ENCODE data around the gene COL5A1.

DNA sequence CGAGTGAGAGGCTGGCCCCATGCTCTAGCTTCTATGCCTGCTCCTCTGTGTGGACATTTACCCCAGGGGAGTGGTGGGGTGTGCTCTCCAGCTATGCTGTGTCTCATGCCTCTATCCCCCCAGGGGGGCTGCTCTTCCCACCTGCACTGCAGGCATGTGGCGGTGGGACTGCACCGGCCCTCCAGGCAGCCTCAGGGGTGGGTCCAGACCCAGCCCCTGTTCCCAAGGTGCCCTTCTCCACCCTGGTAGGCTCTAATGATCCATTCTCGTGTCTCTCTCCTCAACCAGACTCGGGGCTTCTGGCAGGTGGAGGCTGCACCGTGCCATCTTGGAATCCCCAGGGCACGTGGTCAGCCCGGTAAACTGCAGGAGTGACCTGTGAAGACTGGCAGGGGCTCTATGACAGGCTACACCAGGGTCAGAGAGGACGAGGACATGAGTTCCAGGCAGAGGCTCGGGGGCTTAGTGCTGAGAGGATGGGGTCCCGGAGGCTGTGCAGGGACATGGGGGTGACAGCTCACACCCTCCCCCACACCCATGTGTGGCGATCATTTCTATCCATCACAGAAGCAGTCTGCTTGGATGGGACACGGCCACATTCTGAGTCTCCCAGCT, 22.7 kb upstream of the COL5A1 start:
- TF ChIP-seq, protein P1, sequence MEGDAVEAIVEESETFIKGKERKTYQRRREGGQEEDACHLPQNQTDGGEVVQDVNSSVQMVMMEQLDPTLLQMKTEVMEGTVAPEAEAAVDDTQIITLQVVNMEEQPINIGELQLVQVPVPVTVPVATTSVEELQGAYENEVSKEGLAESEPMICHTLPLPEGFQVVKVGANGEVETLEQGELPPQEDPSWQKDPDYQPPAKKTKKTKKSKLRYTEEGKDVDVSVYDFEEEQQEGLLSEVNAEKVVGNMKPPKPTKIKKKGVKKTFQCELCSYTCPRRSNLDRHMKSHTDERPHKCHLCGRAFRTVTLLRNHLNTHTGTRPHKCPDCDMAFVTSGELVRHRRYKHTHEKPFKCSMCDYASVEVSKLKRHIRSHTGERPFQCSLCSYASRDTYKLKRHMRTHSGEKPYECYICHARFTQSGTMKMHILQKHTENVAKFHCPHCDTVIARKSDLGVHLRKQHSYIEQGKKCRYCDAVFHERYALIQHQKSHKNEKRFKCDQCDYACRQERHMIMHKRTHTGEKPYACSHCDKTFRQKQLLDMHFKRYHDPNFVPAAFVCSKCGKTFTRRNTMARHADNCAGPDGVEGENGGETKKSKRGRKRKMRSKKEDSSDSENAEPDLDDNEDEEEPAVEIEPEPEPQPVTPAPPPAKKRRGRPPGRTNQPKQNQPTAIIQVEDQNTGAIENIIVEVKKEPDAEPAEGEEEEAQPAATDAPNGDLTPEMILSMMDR (IDR thresholded peaks at IDR 0.05 in 4 of 5, conservative IDR thresholded peaks at IDR 0.05 in 1 of 5): no peak
- TF ChIP-seq POLR2A (IDR thresholded peaks at IDR 0.05): no peak
